Activated CD8-positive, alpha-beta memory T cell treated with anti-CD3 and anti-CD28 coated beads for 48 hours (primary cell): ENCODE measurements around the gene LILRB5.
"Not testable (repeated sequence)": the region's sequence is repeated elsewhere in the genome, so short reads cannot be mapped to it uniquely, and the experiment has no call there.

Source experiments
- DNase-seq, 3 experiments: peaks; one replicate each; pipeline ENCODE4 v3.0.0-alpha.2; 2020; ENCODE audit warnings: low read depth in 2 of 3, low spot score in 2 of 3

Gene LILRB5

GRCh38 chr19:54217517-54218247 is 39.4 kb downstream of the LILRB5 start:
- DNase-seq, result not testable (repeated sequence)

- DNase-seq, result no peak
These were observed 40.2 kb downstream of the LILRB5 start for GRCh38 chr19:54216869-54217268.

- not testable (repeated sequence) for DNase-seq
These were observed 42.3 kb downstream of the LILRB5 start for GRCh38 chr19:54214734-54215133.

GRCh38 chr19:54214217-54214616 is 42.9 kb downstream of the LILRB5 start:
- not testable (repeated sequence) for DNase-seq

GRCh38 chr19:54211235-54211634 is 45.8 kb downstream of the LILRB5 start:
- DNase-seq, result no peak

GRCh38 chr19:54209811-54210494 is 47.1 kb downstream of the LILRB5 start:
- no peak for DNase-seq

- DNase-seq, result peak in 1 of 3 experiments; percentile 45
These were observed 47.8 kb downstream of the LILRB5 start for GRCh38 chr19:54209058-54209810.

GRCh38 chr19:54208784-54209057 is 48.4 kb downstream of the LILRB5 start:
- no peak for DNase-seq

- DNase-seq, result peak in 2 of 3 experiments; percentile 43 to 54
These were observed 48.9 kb downstream of the LILRB5 start for GRCh38 chr19:54207983-54208783.

GRCh38 chr19:54207676-54207982 is 49.4 kb downstream of the LILRB5 start:
- DNase-seq, result no peak

- DNase-seq, result not testable (repeated sequence)
These were observed 49.9 kb downstream of the LILRB5 start for GRCh38 chr19:54207193-54207592.

- no peak for DNase-seq
These were observed 50.3 kb downstream of the LILRB5 start for GRCh38 chr19:54206831-54207177.

- DNase-seq, result no peak
These were observed 50.8 kb downstream of the LILRB5 start for GRCh38 chr19:54206030-54206830.

- peak in 1 of 3 experiments; percentile 10 for DNase-seq
These were observed 52.2 kb downstream of the LILRB5 start for GRCh38 chr19:54204767-54205468.

- no peak for DNase-seq
These were observed 53.9 kb downstream of the LILRB5 start for GRCh38 chr19:54203151-54203611.

- DNase-seq, result no peak
These were observed 55.1 kb downstream of the LILRB5 start for GRCh38 chr19:54201980-54202379.

- no peak for DNase-seq
These were observed 55.8 kb downstream of the LILRB5 start for GRCh38 chr19:54201172-54201701.
